Activated CD4-positive, alpha-beta T cell treated with anti-CD3 and anti-CD28 coated beads, Interleukin-2, Interleukin-4, amounts not matched to agents 100 ng/mL and 50 ng/mL, durations not matched to agents 16 hours and 8 hours (primary cell): ENCODE measurements around the gene ANTKMT.
A peak's percentile ranks its signal among the peaks of the same experiment; 100 is the strongest.
"Not testable (repeated sequence)": the region's sequence is repeated elsewhere in the genome, so short reads cannot be mapped to it uniquely, and the experiment has no call there.

Experiments used
- DNase-seq: peaks from one replicate; pipeline ENCODE4 v3.0.0-alpha.2; 2020; ENCODE audit warnings: low spot score

The ANTKMT gene

GRCh38 chr16:681746-682427 lies 39.1 kb upstream of the ANTKMT start:
- DNase-seq = no peak

- DNase-seq = no peak
Measured at GRCh38 chr16:682493-683395, 38.2 kb upstream of the ANTKMT start.

GRCh38 chr16:683396-684070 lies 37.4 kb upstream of the ANTKMT start:
- DNase-seq = no peak

- DNase-seq = peak; percentile 97
Measured at GRCh38 chr16:684071-684794, 36.7 kb upstream of the ANTKMT start, which contains the start of gene JMJD8. Gene JMJD8, minus strand, starts transcription at chr16:684334. Its CDS starts 15 bp downstream, at chr16:684319.

- no peak for DNase-seq
Measured at GRCh38 chr16:684961-685696, 35.8 kb upstream of the ANTKMT start.

GRCh38 chr16:685967-686366 lies 35.0 kb upstream of the ANTKMT start:
- DNase-seq = no peak

- DNase-seq = no peak
Measured at GRCh38 chr16:686459-687260, 34.3 kb upstream of the ANTKMT start.

- no peak for DNase-seq
Measured at GRCh38 chr16:687499-687898, 33.4 kb upstream of the ANTKMT start.

- DNase-seq = no peak
Measured at GRCh38 chr16:689175-689897, 31.6 kb upstream of the ANTKMT start.

- DNase-seq = not testable (repeated sequence)
Measured at GRCh38 chr16:691242-691641, 29.7 kb upstream of the ANTKMT start.

GRCh38 chr16:692356-693108 lies 28.4 kb upstream of the ANTKMT start:
- no peak for DNase-seq

- no peak for DNase-seq
Measured at GRCh38 chr16:693364-693763, 27.6 kb upstream of the ANTKMT start.

GRCh38 chr16:693766-694165 lies 27.2 kb upstream of the ANTKMT start:
- DNase-seq = no peak

GRCh38 chr16:694187-694862 lies 26.6 kb upstream of the ANTKMT start:
- DNase-seq = no peak

- DNase-seq = no peak
Measured at GRCh38 chr16:694863-695354, 26.0 kb upstream of the ANTKMT start.

- peak; percentile 61 for DNase-seq
Measured at GRCh38 chr16:695355-696089, 25.4 kb upstream of the ANTKMT start.

- DNase-seq = no peak
Measured at GRCh38 chr16:698911-699671, 21.9 kb upstream of the ANTKMT start.
